GM12891 (cell line): Measurements from ENCODE around the gene CTDP1.

Source experiments
- PAX5 ChIP-seq: IDR thresholded peaks from 2 replicates; pipeline ENCODE4 v1.6.1; 2011; ENCODE audit warnings: low read length, moderate library complexity, mild to moderate bottlenecking; ENCODE audit not compliant: insufficient read depth, severe bottlenecking
- POLR2A ChIP-seq: IDR thresholded peaks from 2 replicates; pipeline ENCODE4 v1.6.1; 2011; ENCODE audit warnings: low read depth, low read length, control low read depth
- POLR2AphosphoS5 ChIP-seq: IDR thresholded peaks from 2 replicates; pipeline ENCODE4 v1.6.1; 2011; ENCODE audit warnings: low read depth, low read length, control low read depth
- POU2F2 ChIP-seq: IDR thresholded peaks from 2 replicates; pipeline ENCODE4 v1.6.1; 2011; ENCODE audit warnings: low read depth, mild to moderate bottlenecking, control low read depth, low read length, moderate library complexity
- TAF1 ChIP-seq: IDR thresholded peaks from 2 replicates; pipeline ENCODE4 v1.6.1; 2011; ENCODE audit warnings: low read depth, low read length, control low read depth

DNA sequence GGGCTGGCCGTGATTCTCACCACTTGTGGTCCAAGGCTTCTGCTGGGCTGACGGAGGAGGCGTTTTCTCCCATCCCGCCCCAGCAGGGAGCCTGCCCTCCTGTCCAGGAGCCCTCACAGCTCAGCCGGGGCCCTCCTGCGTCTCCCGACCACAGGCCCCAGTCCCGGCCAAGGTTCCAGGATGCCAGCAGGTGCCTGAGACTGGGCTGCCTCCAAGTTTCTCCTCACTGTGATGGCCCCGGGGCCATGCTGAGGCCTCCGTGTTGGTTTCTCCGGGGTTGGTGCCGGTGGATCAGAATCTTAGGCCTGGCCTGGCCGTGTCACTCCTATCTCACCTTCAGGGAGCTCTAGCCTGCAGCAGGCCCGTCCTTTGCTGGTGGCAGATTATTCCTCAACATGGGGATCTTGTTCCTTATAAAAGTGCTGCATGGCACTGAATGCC, 124.0 kb downstream of the CTDP1 start:
- TF ChIP-seq POU2F2, result no peak
- no peak for TF ChIP-seq TAF1
- no peak for TF ChIP-seq POLR2A
- no peak for TF ChIP-seq POLR2AphosphoS5
- no peak for TF ChIP-seq PAX5
